ENCODE measurements around the gene COL18A1. TPM values are rescaled to one million over a fixed set of nuclear protein-coding genes. Genes with fewer than 3 reads are reported as not detected.

Gene COL18A1
- total RNA-seq, 1 experiment from 2014 or later = 77.0 TPM

DNA sequence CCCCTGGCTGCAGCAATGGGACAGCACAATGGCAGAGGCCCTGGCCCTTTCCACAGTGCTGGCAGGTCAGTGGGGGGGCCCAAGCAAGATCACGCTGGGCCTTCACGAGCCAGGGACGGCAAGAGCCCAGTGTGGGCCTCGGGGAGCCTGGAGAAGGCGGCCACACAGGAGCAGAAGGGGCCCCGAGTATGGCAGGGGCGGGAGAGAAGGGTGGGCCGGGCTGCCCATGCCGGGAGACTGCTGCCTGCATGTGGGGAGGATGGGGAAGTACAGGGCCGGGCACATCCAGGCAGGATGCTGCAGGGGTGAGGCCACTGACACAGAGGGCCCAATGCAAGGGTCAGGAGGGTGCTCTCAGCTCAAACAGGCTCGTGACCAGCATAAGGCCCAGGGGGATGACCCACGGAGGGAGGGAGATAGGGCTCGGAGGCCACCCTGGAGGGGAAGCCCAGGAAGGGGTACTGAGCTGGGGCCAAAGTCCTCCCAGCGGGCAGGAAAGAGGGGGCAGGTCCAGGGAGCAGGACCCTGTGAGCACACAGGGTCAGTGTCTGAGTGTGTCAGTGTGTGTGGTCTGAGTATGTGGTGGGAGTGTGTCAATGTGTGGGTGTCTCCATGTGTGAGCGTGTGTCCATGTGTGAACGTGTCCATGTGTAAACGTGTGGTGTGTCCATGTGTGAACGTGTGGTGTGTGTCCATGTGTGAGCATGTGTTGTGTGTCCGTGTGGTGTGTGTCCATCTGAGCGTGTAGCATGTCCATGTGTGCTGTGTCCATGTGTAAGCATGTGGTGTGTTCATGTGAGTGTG is 124.2 kb downstream of the COL18A1 start:
- ChIA-PET POLR2A (ENCODE audit: unreplicated experiment) (no interaction called here), CTCF (no interaction called here)
- Histone ChIP-seq H3K27ac (ENCODE audit: low read length) (no peak overlapping the region), H3K4me2 (ENCODE audit: low read length) (no peak overlapping the region), H4K20me1 (ENCODE audit: low read length) (no peaks in the 10 kb centered on the region), H2AFZ (ENCODE audit: low read length) (no peak overlapping the region), H3K27me3 (ENCODE audit: low read length) (no peaks in the 10 kb centered on the region), H3K79me2 (ENCODE audit: low read length) (no peaks in the 10 kb centered on the region), H3K9me2 (replicated peaks; ENCODE audit: low read length) (no peaks in the 10 kb centered on the region), H3K9ac (ENCODE audit: low read length) (no peak overlapping the region), H3K9me3 (ENCODE audit: low read length) (no peaks in the 10 kb centered on the region), H3K36me3 (ENCODE audit: low read depth, low read length) (peaks cover 48% of the 10 kb centered on the region), H3K4me3 (ENCODE audit: low read length) (no peak overlapping the region), H3F3A (ENCODE audit: low read length, unreplicated experiment) (no peaks in the 10 kb centered on the region), H3K4me1 (ENCODE audit: insufficient read depth, low read length) (no peaks in the 10 kb centered on the region)
- ATAC-seq (no peak), DNase-seq (no peak)
- intact Hi-C loops (cut with micrococcal nuclease) = no loop called here
- BruUV-seq (replicated peaks) = no TSS peak
- TF ChIP-seq EZH2 (IDR thresholded peaks at IDR 0.05; ENCODE audit: low read length, unreplicated experiment) (no peak), EZH2phosphoT487 (IDR thresholded peaks at IDR 0.05; ENCODE audit: borderline replicate concordance, low read length) (no peak)
- TF ChIP-seq, protein P1, sequence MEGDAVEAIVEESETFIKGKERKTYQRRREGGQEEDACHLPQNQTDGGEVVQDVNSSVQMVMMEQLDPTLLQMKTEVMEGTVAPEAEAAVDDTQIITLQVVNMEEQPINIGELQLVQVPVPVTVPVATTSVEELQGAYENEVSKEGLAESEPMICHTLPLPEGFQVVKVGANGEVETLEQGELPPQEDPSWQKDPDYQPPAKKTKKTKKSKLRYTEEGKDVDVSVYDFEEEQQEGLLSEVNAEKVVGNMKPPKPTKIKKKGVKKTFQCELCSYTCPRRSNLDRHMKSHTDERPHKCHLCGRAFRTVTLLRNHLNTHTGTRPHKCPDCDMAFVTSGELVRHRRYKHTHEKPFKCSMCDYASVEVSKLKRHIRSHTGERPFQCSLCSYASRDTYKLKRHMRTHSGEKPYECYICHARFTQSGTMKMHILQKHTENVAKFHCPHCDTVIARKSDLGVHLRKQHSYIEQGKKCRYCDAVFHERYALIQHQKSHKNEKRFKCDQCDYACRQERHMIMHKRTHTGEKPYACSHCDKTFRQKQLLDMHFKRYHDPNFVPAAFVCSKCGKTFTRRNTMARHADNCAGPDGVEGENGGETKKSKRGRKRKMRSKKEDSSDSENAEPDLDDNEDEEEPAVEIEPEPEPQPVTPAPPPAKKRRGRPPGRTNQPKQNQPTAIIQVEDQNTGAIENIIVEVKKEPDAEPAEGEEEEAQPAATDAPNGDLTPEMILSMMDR (conservative IDR thresholded peaks at IDR 0.05; ENCODE audit: low read depth, low read length) = no peak

DNA sequence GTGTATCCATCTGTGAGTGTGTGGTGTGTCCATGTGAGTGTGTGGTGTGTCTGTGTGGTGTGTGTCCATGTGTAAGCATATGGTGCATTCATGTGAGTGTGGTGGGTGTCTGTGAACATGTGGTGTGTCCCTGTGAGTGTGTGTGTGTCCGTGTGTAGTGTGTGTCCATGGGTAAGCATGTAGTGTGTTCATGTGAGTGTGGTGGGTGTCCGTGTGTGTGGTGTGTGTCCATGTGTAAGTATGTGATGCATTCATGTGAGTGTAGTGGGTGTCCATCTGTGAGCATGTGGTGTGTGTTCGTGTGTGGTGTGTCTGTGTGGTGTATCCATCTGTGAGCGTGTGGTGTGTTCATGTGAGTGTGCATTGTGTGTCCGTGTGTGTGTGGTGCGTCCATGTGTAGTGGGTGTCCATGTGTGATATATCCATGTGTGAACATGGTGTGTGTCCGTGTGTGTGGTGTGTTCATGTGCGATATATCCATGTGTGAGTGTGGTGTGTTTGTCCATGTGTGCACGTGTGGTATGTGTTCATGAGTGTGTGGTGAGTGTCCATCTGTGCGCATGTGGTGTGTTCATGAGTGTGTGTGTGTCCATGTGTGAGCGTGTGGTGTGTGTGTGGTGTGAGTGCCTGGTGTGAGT is 124.9 kb downstream of the COL18A1 start:
- Histone ChIP-seq H3K79me2 (ENCODE audit: low read length) (0 out of 2 replicates have a peak, but pooled peaks cover 3% of the 10 kb centered on the region), H3F3A (ENCODE audit: low read length, unreplicated experiment) (no peaks in the 10 kb centered on the region), H3K9ac (ENCODE audit: low read length) (no peak overlapping the region), H3K9me3 (ENCODE audit: low read length) (no peaks in the 10 kb centered on the region), H3K9me2 (replicated peaks; ENCODE audit: low read length) (no peaks in the 10 kb centered on the region), H2AFZ (ENCODE audit: low read length) (no peak overlapping the region), H3K27ac (ENCODE audit: low read length) (no peak overlapping the region), H3K36me3 (ENCODE audit: low read depth, low read length) (peaks cover 45% of the 10 kb centered on the region), H4K20me1 (ENCODE audit: low read length) (no peaks in the 10 kb centered on the region), H3K27me3 (ENCODE audit: low read length) (no peaks in the 10 kb centered on the region), H3K4me2 (ENCODE audit: low read length) (no peak overlapping the region), H3K4me1 (ENCODE audit: insufficient read depth, low read length) (no peaks in the 10 kb centered on the region), H3K4me3 (ENCODE audit: low read length) (no peak overlapping the region)
- DNase-seq (no peak), ATAC-seq (no peak)
- TF ChIP-seq, protein P1 (conservative IDR thresholded peaks at IDR 0.05; ENCODE audit: low read depth, low read length) = no peak
- BruUV-seq (replicated peaks) = no TSS peak
- ChIA-PET CTCF (no interaction called here), POLR2A (ENCODE audit: unreplicated experiment) (no interaction called here)
- intact Hi-C loops (cut with micrococcal nuclease) = no loop called here
